Measurements from ENCODE around the gene ABCC6. TPM values are rescaled to one million over a fixed set of nuclear protein-coding genes. Genes with fewer than 3 reads are reported as not detected.
A peak's percentile ranks its signal among the peaks of the same experiment; 100 is the strongest.

ABCC6 gene
- polyA plus RNA-seq, 3 donors = 6.1 to 16.5 (median 14.7) TPM

DNA sequence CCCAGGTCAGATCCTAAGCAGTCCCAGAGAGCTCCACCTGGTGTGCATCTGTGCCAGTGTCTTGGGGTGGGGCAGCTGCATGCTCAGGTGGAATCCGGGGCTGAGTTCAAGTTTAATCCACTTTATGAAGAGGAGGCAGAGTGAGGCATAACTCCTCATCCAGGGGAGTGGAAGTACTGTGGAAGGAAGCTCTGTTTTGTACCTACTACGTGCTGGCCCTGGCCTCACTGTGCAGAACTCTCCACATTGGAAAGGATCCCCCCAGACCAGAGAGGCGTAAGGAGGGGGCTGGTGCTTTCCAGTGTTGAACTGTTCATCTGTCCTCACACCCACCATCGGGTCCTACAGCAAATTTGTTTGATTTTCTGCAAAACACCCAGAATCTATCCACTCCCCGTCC is 78.0 kb downstream of the ABCC6 start:
- Mint-ChIP-seq H3K9me3 (peaks cover 0 to 2% (median 0%) of the 10 kb centered on the region in 7 donors), H3K27ac (peak overlapping the region in 4 of 7 donors; percentile 7 to 65 (median 22)), H3K36me3 (peaks cover 38 to 45% of the 10 kb centered on the region in 2 donors), H3K27me3 (ENCODE audit: low read depth in 3 of 3) (peaks cover 0 to 2% (median 1%) of the 10 kb centered on the region in 3 donors), H3K4me3 (no peak overlapping the region), H3K4me1 (peaks cover 2% of the 10 kb centered on the region)
- Histone ChIP-seq H2AFZ (ENCODE audit: insufficient read depth, low read depth, low read length, poor library complexity, severe bottlenecking) (no peak overlapping the region), H3K4me2 (replicated peaks; ENCODE audit: extremely low read depth, low read length, poor library complexity, severe bottlenecking) (no peak overlapping the region), H3K9ac (ENCODE audit: insufficient read depth, low read length, poor library complexity, severe bottlenecking) (no peak overlapping the region), H3K36me3 (replicated peaks in 1 of 2; ENCODE audit: control insufficient read depth in 1 of 2, insufficient read depth in 2 of 2, low read length in 2 of 2) (peaks cover 25 to 38% of the 10 kb centered on the region in 2 donors), H3K27ac (ENCODE audit: low read depth in 1 of 2, low read length in 2 of 2) (no peak overlapping the region), H3K4me3 (replicated peaks in 1 of 3; ENCODE audit: low read depth in 2 of 3, low read length in 3 of 3) (no peak overlapping the region), H3K9me3 (replicated peaks in 1 of 2; ENCODE audit: control insufficient read depth in 1 of 2, insufficient read depth in 1 of 2, low read length in 2 of 2) (no peaks in the 10 kb centered on the region), H4K20me1 (ENCODE audit: insufficient read depth, low read length) (peaks cover 24% of the 10 kb centered on the region), H3K4me1 (ENCODE audit: control insufficient read depth in 1 of 2, insufficient read depth in 2 of 2, low read length in 2 of 2) (no peaks in the 10 kb centered on the region), H3K79me2 (ENCODE audit: insufficient read depth, low read length) (no peaks in the 10 kb centered on the region), H3K27me3 (ENCODE audit: control insufficient read depth in 2 of 2, insufficient read depth in 2 of 2, low read length in 2 of 2) (no peaks in the 10 kb centered on the region)
- no peak for DNase-seq
- TF ChIP-seq, protein P1, sequence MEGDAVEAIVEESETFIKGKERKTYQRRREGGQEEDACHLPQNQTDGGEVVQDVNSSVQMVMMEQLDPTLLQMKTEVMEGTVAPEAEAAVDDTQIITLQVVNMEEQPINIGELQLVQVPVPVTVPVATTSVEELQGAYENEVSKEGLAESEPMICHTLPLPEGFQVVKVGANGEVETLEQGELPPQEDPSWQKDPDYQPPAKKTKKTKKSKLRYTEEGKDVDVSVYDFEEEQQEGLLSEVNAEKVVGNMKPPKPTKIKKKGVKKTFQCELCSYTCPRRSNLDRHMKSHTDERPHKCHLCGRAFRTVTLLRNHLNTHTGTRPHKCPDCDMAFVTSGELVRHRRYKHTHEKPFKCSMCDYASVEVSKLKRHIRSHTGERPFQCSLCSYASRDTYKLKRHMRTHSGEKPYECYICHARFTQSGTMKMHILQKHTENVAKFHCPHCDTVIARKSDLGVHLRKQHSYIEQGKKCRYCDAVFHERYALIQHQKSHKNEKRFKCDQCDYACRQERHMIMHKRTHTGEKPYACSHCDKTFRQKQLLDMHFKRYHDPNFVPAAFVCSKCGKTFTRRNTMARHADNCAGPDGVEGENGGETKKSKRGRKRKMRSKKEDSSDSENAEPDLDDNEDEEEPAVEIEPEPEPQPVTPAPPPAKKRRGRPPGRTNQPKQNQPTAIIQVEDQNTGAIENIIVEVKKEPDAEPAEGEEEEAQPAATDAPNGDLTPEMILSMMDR (IDR thresholded peaks at IDR 0.05) = no peak
- WGBS (ENCODE audit: insufficient coverage) = 94% methylated on average over 5 of the region's 5 CpGs
- intact Hi-C loops (cut with micrococcal nuclease) = no loop called here

DNA sequence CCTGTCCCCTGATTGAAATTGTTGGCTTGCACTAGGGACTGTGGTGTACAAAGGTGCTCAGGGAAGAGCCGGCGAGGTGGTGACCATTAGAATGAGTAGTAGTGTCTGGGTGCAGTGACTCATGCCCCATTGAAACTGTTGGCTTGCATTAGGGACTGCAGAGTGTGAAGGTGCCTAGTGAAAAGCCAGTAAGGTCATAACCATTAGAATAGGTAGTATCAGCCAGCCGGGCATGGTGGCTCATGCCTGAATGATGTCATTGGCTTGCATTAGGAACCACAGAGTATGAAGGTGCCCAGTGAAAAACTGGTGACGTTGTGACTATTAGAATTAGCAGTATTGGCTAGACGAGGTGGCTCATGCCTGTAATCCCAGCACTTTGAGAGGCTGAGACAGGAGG is 78.9 kb downstream of the ABCC6 start:
- Histone ChIP-seq H3K36me3 (replicated peaks in 1 of 2; ENCODE audit: control insufficient read depth in 1 of 2, insufficient read depth in 2 of 2, low read length in 2 of 2) (peaks cover 34 to 46% of the 10 kb centered on the region in 2 donors), H3K79me2 (ENCODE audit: insufficient read depth, low read length) (no peaks in the 10 kb centered on the region), H3K4me3 (replicated peaks in 1 of 3; ENCODE audit: low read depth in 2 of 3, low read length in 3 of 3) (no peak overlapping the region), H2AFZ (ENCODE audit: insufficient read depth, low read depth, low read length, poor library complexity, severe bottlenecking) (no peak overlapping the region), H3K4me2 (replicated peaks; ENCODE audit: extremely low read depth, low read length, poor library complexity, severe bottlenecking) (no peak overlapping the region), H3K4me1 (ENCODE audit: control insufficient read depth in 1 of 2, insufficient read depth in 2 of 2, low read length in 2 of 2) (no peaks in the 10 kb centered on the region), H3K27ac (ENCODE audit: low read depth in 1 of 2, low read length in 2 of 2) (no peak overlapping the region), H3K27me3 (ENCODE audit: control insufficient read depth in 2 of 2, insufficient read depth in 2 of 2, low read length in 2 of 2) (no peaks in the 10 kb centered on the region), H3K9me3 (replicated peaks in 1 of 2; ENCODE audit: control insufficient read depth in 1 of 2, insufficient read depth in 1 of 2, low read length in 2 of 2) (no peaks in the 10 kb centered on the region), H4K20me1 (ENCODE audit: insufficient read depth, low read length) (peaks cover 21% of the 10 kb centered on the region), H3K9ac (ENCODE audit: insufficient read depth, low read length, poor library complexity, severe bottlenecking) (no peak overlapping the region)
- Mint-ChIP-seq H3K27ac (peak overlapping the region in 2 of 7 donors; percentile 18 to 55), H3K4me1 (peaks cover 2% of the 10 kb centered on the region), H3K27me3 (ENCODE audit: low read depth in 3 of 3) (peaks cover 0 to 2% (median 1%) of the 10 kb centered on the region in 3 donors), H3K9me3 (peaks cover 0 to 2% (median 0%) of the 10 kb centered on the region in 7 donors), H3K36me3 (peaks cover 46 to 53% of the 10 kb centered on the region in 2 donors), H3K4me3 (no peak overlapping the region)
- no peak for DNase-seq
- intact Hi-C loops (cut with micrococcal nuclease) = no loop called here
- 94% methylated on average over 5 of the region's 5 CpGs for WGBS (ENCODE audit: insufficient coverage)
- TF ChIP-seq, protein P1 (IDR thresholded peaks at IDR 0.05) = no peak

Data from CD14-positive monocyte (primary cell).